ENCODE measurements around the gene NR3C1. TPM values are rescaled to one million over a fixed set of nuclear protein-coding genes. Genes with fewer than 3 reads are reported as not detected.

The NR3C1 gene
- polyA plus RNA-seq, result 21.7 to 30.7 TPM (median 25.8 TPM) in 3 replicates
- polyA plus RNA-seq (2011; ENCODE audit: low read depth), result 14.8 TPM
- polyA plus RNA-seq (2011; cell fraction: cytosol; rRNA removed), result 12.4 and 23.6 TPM in 2 replicates
- 24.1 and 28.0 TPM in 2 replicates for polyA plus RNA-seq (2011; cell fraction: nucleus; rRNA removed)
- 19.3 and 23.3 TPM in 2 replicates for polyA plus RNA-seq (2012; ENCODE audit: low replicate concordance)
- 16.2 to 59.6 TPM (median 49.4 TPM) in 3 replicates for polyA minus RNA-seq
- polyA minus RNA-seq (2011; cell fraction: cytosol; rRNA and poly(A)+ RNA removed), result 24.4 TPM
- polyA minus RNA-seq (2011; cell fraction: nucleus; rRNA and poly(A)+ RNA removed), result 43.6 and 80.7 TPM in 2 replicates

DNA sequence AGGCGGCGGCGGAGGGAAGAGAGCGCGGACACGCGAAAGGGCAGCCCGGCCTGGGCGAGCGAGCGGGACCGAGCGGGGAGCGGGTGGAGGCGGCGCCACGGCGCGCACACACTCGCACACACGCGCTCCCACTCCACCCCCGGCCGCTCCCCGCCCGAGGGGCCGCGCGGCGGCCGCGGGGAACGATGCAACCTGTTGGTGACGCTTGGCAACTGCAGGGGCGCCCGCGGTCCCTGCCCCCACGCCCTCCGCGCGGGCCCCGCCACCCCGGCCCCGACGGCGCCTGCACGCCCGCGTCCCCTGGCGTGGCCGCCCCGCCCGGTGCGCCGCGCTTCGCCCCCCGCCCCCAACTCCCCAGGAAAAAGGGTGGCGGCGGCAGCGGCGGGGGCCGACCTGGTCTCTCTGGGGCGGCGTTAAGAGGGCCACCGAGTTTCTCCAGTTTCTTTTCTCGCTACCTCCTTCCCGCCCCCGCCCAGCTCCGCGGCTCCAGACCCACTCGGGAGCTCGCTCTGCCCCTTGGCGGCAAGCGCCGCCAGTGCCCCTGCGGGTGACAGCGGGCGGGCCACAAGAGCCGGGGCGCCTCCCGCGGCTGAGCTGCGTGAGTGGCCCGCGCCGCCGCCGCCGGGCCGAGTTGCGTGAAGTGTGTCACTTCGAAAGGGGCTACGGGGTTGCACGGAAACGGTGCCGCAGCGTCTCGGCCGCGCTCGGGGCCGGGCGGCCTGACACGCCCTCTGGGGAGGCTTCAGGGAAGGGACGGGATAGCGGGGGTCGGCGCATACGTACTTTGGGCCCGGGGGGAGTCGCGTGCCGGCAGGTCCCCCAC, at the start of gene NR3C1:
TSS of gene NR3C1 (minus strand) at position 94 of the 823 bp plus-strand sequence. CDS start 2,847 bp downstream, outside the sequence.
- peak within 1 kb of the TSS; percentile 59 for H2AFZ ChIP-seq (ENCODE audit: control insufficient read depth, low read length)
- peak within 1 kb of the TSS; percentile 96 for H3K27ac ChIP-seq (ENCODE audit: control insufficient read depth, insufficient read depth, low read length)
- TF ChIP-seq, protein P1, sequence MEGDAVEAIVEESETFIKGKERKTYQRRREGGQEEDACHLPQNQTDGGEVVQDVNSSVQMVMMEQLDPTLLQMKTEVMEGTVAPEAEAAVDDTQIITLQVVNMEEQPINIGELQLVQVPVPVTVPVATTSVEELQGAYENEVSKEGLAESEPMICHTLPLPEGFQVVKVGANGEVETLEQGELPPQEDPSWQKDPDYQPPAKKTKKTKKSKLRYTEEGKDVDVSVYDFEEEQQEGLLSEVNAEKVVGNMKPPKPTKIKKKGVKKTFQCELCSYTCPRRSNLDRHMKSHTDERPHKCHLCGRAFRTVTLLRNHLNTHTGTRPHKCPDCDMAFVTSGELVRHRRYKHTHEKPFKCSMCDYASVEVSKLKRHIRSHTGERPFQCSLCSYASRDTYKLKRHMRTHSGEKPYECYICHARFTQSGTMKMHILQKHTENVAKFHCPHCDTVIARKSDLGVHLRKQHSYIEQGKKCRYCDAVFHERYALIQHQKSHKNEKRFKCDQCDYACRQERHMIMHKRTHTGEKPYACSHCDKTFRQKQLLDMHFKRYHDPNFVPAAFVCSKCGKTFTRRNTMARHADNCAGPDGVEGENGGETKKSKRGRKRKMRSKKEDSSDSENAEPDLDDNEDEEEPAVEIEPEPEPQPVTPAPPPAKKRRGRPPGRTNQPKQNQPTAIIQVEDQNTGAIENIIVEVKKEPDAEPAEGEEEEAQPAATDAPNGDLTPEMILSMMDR (optimal IDR thresholded peaks at IDR 0.05 in 1 of 3, IDR thresholded peaks at IDR 0.05 in 1 of 3, conservative IDR thresholded peaks at IDR 0.05 in 1 of 3; ENCODE audit: extremely low read depth in 1 of 3, insufficient read depth in 2 of 3, low read length in 3 of 3), result peak in 2 of 3 experiments; percentile 47 to 75
- no peak for TF ChIP-seq EZH2 (IDR thresholded peaks at IDR 0.05; ENCODE audit: low read length)
- H3K36me3 ChIP-seq (ENCODE audit: control insufficient read depth in 2 of 2, extremely low read depth in 1 of 2, insufficient read depth in 2 of 2, low read length in 2 of 2), result peaks cover 0 to 2% of the 10 kb centered on the region in 2 experiments
- FAIRE-seq (no peak), DNase-seq (ENCODE audit: low read depth, low spot score) (no peak)
- no peaks in the 10 kb centered on the region for H4K20me1 ChIP-seq (ENCODE audit: control insufficient read depth, extremely low read depth, insufficient read depth, low read length)
- H3K9ac ChIP-seq (ENCODE audit: control insufficient read depth, extremely low read depth, insufficient read depth, low read length), result peak within 1 kb of the TSS; percentile 93
- H3K79me2 ChIP-seq (ENCODE audit: control insufficient read depth, insufficient read depth, low read length), result peaks cover 47% of the 10 kb centered on the region
- H3K4me2 ChIP-seq (ENCODE audit: control insufficient read depth, extremely low read depth, insufficient read depth, low read depth, low read length), result peak within 1 kb of the TSS; percentile 88
- dilution Hi-C loops (cut with MboI; ENCODE audit: extremely low pct_ligation_motif_present, low sequenced_read_pairs), result no loop called here
- H3K9me3 ChIP-seq (ENCODE audit: control insufficient read depth, low read depth, low read length), result no peaks in the 10 kb centered on the region
- peak within 1 kb of the TSS; percentile 64 to 94 (median 88) for H3K4me3 ChIP-seq (ENCODE audit: control insufficient read depth in 2 of 3, extremely low read depth in 1 of 3, insufficient read depth in 2 of 3, low read depth in 1 of 3, low read length in 3 of 3)
- H3K27me3 ChIP-seq (ENCODE audit: control insufficient read depth, extremely low read depth, insufficient read depth, low read length), result no peaks in the 10 kb centered on the region
- H3K9me1 ChIP-seq (ENCODE audit: control insufficient read depth, extremely low read depth, insufficient read depth, low read length), result no peaks in the 10 kb centered on the region
- H3K4me1 ChIP-seq (ENCODE audit: control insufficient read depth, extremely low read depth, insufficient read depth, low read length), result peaks cover 16% of the 10 kb centered on the region

DNA sequence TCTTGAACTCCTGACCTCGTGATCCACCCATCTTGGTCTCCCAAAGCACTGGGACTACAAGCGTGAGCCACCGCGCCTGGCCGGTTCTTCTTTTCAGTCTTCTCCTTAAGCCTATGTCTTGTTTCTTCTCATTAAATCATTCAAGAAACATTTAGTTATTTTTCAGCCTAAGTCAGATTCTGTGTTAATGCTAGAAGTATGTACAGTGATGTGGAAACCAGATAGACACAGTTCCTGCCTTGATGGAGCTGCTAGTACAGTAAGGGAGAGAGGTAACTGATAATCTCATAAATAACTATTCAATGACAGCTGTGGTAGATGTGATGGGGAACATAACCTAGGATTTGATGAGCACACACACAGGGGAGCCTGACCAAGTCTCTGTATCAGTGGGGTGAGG, 46.3 kb upstream of the NR3C1 start:
- Histone ChIP-seq H3K4me3 (ENCODE audit: control insufficient read depth in 2 of 3, extremely low read depth in 1 of 3, insufficient read depth in 2 of 3, low read depth in 1 of 3, low read length in 3 of 3) (no peak overlapping the region), H3K9ac (ENCODE audit: control insufficient read depth, extremely low read depth, insufficient read depth, low read length) (no peak overlapping the region), H3K79me2 (ENCODE audit: control insufficient read depth, insufficient read depth, low read length) (no peaks in the 10 kb centered on the region), H2AFZ (ENCODE audit: control insufficient read depth, low read length) (no peak overlapping the region), H3K36me3 (ENCODE audit: control insufficient read depth in 2 of 2, extremely low read depth in 1 of 2, insufficient read depth in 2 of 2, low read length in 2 of 2) (no peaks in the 10 kb centered on the region), H3K4me2 (ENCODE audit: control insufficient read depth, extremely low read depth, insufficient read depth, low read depth, low read length) (no peak overlapping the region), H3K27me3 (ENCODE audit: control insufficient read depth, extremely low read depth, insufficient read depth, low read length) (no peaks in the 10 kb centered on the region), H3K27ac (ENCODE audit: control insufficient read depth, insufficient read depth, low read length) (no peak overlapping the region), H3K4me1 (ENCODE audit: control insufficient read depth, extremely low read depth, insufficient read depth, low read length) (no peaks in the 10 kb centered on the region), H4K20me1 (ENCODE audit: control insufficient read depth, extremely low read depth, insufficient read depth, low read length) (no peaks in the 10 kb centered on the region), H3K9me1 (ENCODE audit: control insufficient read depth, extremely low read depth, insufficient read depth, low read length) (no peaks in the 10 kb centered on the region), H3K9me3 (ENCODE audit: control insufficient read depth, low read depth, low read length) (no peaks in the 10 kb centered on the region)
- dilution Hi-C loops (cut with MboI; ENCODE audit: extremely low pct_ligation_motif_present, low sequenced_read_pairs), result no loop called here
- TF ChIP-seq EZH2 (IDR thresholded peaks at IDR 0.05; ENCODE audit: low read length), result no peak
- FAIRE-seq (no peak), DNase-seq (ENCODE audit: low read depth, low spot score) (no peak)

Data from keratinocyte (primary cell).